IPS-11a (cell line): ENCODE data around the gene BNIP2.
"Not testable (repeated sequence)": the region's sequence is repeated elsewhere in the genome, so short reads cannot be mapped to it uniquely, and the experiment has no call there.

ENCODE experiments used
- H3K4me3 ChIP-seq: one replicate; pipeline ENCODE4 v1.5.1; 2013; ENCODE audit warnings: low read depth, low read length, control low read depth

The BNIP2 gene

GRCh38 chr15:59689626-59690236, 611 bp upstream of the BNIP2 start:
- H3K4me3 ChIP-seq = peak overlapping the region; percentile 63

- peak overlapping the region; percentile 94 for H3K4me3 ChIP-seq
Measured at GRCh38 chr15:59688423-59688781, 718 bp downstream of the BNIP2 start.

GRCh38 chr15:59687836-59688235, 1.3 kb downstream of the BNIP2 start:
- H3K4me3 ChIP-seq = peak overlapping the region; percentile 94

GRCh38 chr15:59686389-59686788, 2.7 kb downstream of the BNIP2 start:
- H3K4me3 ChIP-seq = no peak overlapping the region

GRCh38 chr15:59685737-59686297, 3.3 kb downstream of the BNIP2 start:
- no peak overlapping the region for H3K4me3 ChIP-seq

GRCh38 chr15:59680870-59681269, 8.2 kb downstream of the BNIP2 start:
- no peak overlapping the region for H3K4me3 ChIP-seq

- H3K4me3 ChIP-seq = no peak overlapping the region
Measured at GRCh38 chr15:59680346-59680745, 8.8 kb downstream of the BNIP2 start.

- no peak overlapping the region for H3K4me3 ChIP-seq
Measured at GRCh38 chr15:59678620-59679019, 10.5 kb downstream of the BNIP2 start.

- H3K4me3 ChIP-seq = no peak overlapping the region
Measured at GRCh38 chr15:59678172-59678571, 10.9 kb downstream of the BNIP2 start.

GRCh38 chr15:59676565-59676964, 12.6 kb downstream of the BNIP2 start:
- H3K4me3 ChIP-seq = no peak overlapping the region

- H3K4me3 ChIP-seq = no peak overlapping the region
Measured at GRCh38 chr15:59674361-59674877, 14.7 kb downstream of the BNIP2 start.

- no peak overlapping the region for H3K4me3 ChIP-seq
Measured at GRCh38 chr15:59668556-59668955, 20.6 kb downstream of the BNIP2 start.

- no peak overlapping the region for H3K4me3 ChIP-seq
Measured at GRCh38 chr15:59662260-59662659, 26.9 kb downstream of the BNIP2 start.

GRCh38 chr15:59659366-59659765, 29.8 kb downstream of the BNIP2 start:
- H3K4me3 ChIP-seq = no peak overlapping the region

- H3K4me3 ChIP-seq = peak overlapping the region; percentile 88
Measured at GRCh38 chr15:59657635-59658125, 31.4 kb downstream of the BNIP2 start.

GRCh38 chr15:59656897-59657634, 32.1 kb downstream of the BNIP2 start, which contains the start of gene GTF2A2:
Gene GTF2A2 (minus strand): TSS chr15:59657515. CDS start chr15:59652277, 5,238 bp downstream.
- H3K4me3 ChIP-seq = peak within 1 kb of the TSS; percentile 88

GRCh38 chr15:59654046-59654445, 35.1 kb downstream of the BNIP2 start:
- no peak overlapping the region for H3K4me3 ChIP-seq

- no peak overlapping the region for H3K4me3 ChIP-seq
Measured at GRCh38 chr15:59649603-59650002, 39.5 kb downstream of the BNIP2 start.

- no peak overlapping the region for H3K4me3 ChIP-seq
Measured at GRCh38 chr15:59647085-59647484, 42.0 kb downstream of the BNIP2 start.

- no peak overlapping the region for H3K4me3 ChIP-seq
Measured at GRCh38 chr15:59646277-59646676, 42.8 kb downstream of the BNIP2 start.

GRCh38 chr15:59645812-59646211, 43.3 kb downstream of the BNIP2 start:
- not testable (repeated sequence) for H3K4me3 ChIP-seq

GRCh38 chr15:59644756-59645155, 44.4 kb downstream of the BNIP2 start:
- no peak overlapping the region for H3K4me3 ChIP-seq
